Spleen (tissue), 11 donors: ENCODE measurements around the gene CROCC2. TPM values are rescaled to one million over a fixed set of nuclear protein-coding genes. Genes with fewer than 3 reads are reported as not detected.

Source experiments
- DNase-seq: peaks from one replicate; pipeline ENCODE4 v3.0.0-alpha.2; 2020
- H3K27ac ChIP-seq, 8 donors: fragments of 200-600 bp; sonication (generic) in 7 of 8; 1 replicate in 4 of 8; 2 replicates in 4 of 8; pipeline versions ENCODE4 v1.5.0 to v1.8.0; 2016 to 2021; ENCODE audit warnings: inconsistent platforms in 4 of 8, mild to moderate bottlenecking in 4 of 8, moderate library complexity in 1 of 8
- H3K27me3 ChIP-seq, 7 donors: fragments of 200-600 bp; sonication (generic) in 6 of 7; replicated peaks in 1 of 7; 1 replicate in 4 of 7; 2 replicates in 3 of 7; pipeline versions ENCODE4 v1.5.0 to v1.8.0; 2016 to 2021; ENCODE audit warnings: inconsistent platforms in 3 of 7, mild to moderate bottlenecking in 1 of 7
- H3K36me3 ChIP-seq, 6 donors: fragments of 200-600 bp; sonication (generic) in 5 of 6; 1 replicate in 4 of 6; 2 replicates in 2 of 6; pipeline versions ENCODE4 v1.5.0 to v1.8.0; 2016 to 2021; ENCODE audit warnings: inconsistent platforms in 2 of 6
- H3K4me1 ChIP-seq, 6 donors: fragments of 200-600 bp; sonication (generic) in 5 of 6; 1 replicate in 3 of 6; 2 replicates in 3 of 6; pipeline versions ENCODE4 v1.5.0 to v1.8.0; 2016 to 2021; ENCODE audit warnings: inconsistent platforms in 3 of 6
- H3K4me3 ChIP-seq, 8 donors: fragments of 200-600 bp; sonication (generic) in 7 of 8; 1 replicate in 4 of 8; 2 replicates in 4 of 8; pipeline versions ENCODE4 v1.5.0 to v1.8.0; 2016 to 2021; ENCODE audit warnings: inconsistent platforms in 4 of 8, mild to moderate bottlenecking in 4 of 8, moderate library complexity in 2 of 8
- H3K9me3 ChIP-seq, 8 donors: fragments of 200-600 bp; sonication (generic) in 7 of 8; 1 replicate in 4 of 8; 2 replicates in 4 of 8; pipeline versions ENCODE4 v1.5.0 to v1.8.0; 2016 to 2021; ENCODE audit warnings: inconsistent platforms in 4 of 8
- POLR2A ChIP-seq, 3 donors: fragments of 450-650 bp; IDR thresholded peaks; one replicate each; pipeline ENCODE4 v1.5.1; 2017; ENCODE audit warnings: antibody characterized with exemption in 3 of 3, mild to moderate bottlenecking in 1 of 3
- POLR2AphosphoS5 ChIP-seq, 3 donors: sonication (generic); formaldehyde crosslinking; IDR thresholded peaks; one replicate each; pipeline ENCODE4 v1.5.1; 2017; ENCODE audit warnings: antibody characterized with exemption in 3 of 3
- WGBS, 5 donors: extraction: QIAGEN DNeasy Blood & Tissue Kit in 3 of 5; methylation state at CpG; one replicate each; pipeline versions ENCODE4 v1.1.5 to v1.1.7; 2013 to 2018; 5-methylcytosine and 5-hydroxymethylcytosine counted together
- intact Hi-C: fragments of 100-400 bp; cut with DNase I; formaldehyde crosslinking; loops from one replicate; pipeline ENCODE4 v1.15.0; 2023; ENCODE audit warnings: low total_unique reads
- polyA plus RNA-seq, 3 donors: library from polyadenylated mRNA; stranded (reverse); fragments of 200-250 nt; gene quantifications; one replicate each; pipeline ENCODE4 v1.2.1, GENCODE V29; 2013
- total RNA-seq, 7 donors: library from RNA; depleted of rRNA in 3 of 7; stranded (reverse); fragments of >200 nt in 3 of 7; fragmentation: NEBNext Ultra II Directional in 4 of 7; extraction: Animal tissue kit (Norgen Biotek cat#: 25700) in 4 of 7; gene quantifications; one replicate each; pipeline versions ENCODE4 v1.1.0 to v1.2.1, GENCODE V29; 2016 to 2021
- TF ChIP-seq, protein P1 (sequence below), 11 experiments: fragments of 200-600 bp in 7 of 11; fragments of 450-650 bp in 4 of 11; sonication (generic) in 4 of 11; IDR thresholded peaks in 8 of 11; conservative IDR thresholded peaks in 3 of 11; 1 replicate in 7 of 11; 2 replicates in 4 of 11; pipeline versions ENCODE4 v1.4.0 to v1.8.0; 2016 to 2021; ENCODE audit warnings: antibody characterized with exemption in 11 of 11, inconsistent platforms in 4 of 11, mild to moderate bottlenecking in 1 of 11
- donor health status: healthy with polysubstance abuse.
- donor health status: DM: no; HTN: no; CAD: no; lungs with moderate emphysema.
- donor health status: DM: no; HTN: no; CAD: no.
- donor health status: Bipolar disorder and iron deficiency.
- donor health status: healthy.
- donor health status: DM: no; HTN: no; CAD: no.
- donor health status: DM: yes; HTN: yes; CAD: no.

Gene CROCC2
- total and polyA plus RNA-seq, 10 donors = 0.04 to 3.6 (median 0.75) TPM

DNA sequence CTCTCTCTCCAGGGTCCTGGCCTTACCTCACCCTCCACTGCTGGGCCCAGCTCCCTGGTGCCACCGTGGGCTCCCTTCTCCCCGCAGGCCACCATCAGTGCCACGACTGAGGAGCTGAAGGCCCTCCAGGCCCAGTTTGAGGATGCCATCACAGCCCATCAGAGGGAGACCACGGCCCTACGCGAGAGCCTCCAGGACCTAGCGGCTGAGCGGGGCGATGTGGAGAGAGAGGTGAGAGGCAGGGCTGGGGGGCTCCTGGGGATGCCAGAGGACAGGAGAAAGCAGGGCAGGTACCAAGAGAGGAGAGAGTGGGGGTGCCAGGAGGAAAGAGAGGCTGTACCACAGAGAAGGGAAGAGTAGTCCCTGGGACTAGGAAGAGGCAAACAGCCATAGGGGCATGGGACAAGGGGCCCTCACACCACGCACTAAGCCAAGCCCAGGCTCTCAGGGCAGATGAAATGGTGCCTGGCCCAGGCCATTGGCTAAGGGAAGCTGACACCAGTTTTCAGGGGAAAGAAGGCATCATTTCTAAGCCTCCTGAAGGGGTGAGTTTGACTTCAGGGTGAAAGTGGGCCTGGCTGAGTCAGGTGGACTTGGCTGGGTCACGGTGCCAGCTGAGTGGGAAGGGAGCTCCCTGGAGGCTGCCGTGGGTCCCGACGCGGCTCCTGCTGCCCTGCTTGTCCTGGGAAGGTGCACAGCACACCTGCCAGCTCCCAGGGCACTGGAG, 53.2 kb downstream of the CROCC2 start:
- DNase-seq = peak; percentile 64

GRCh38 chr2:240959941-240960308, 53.8 kb downstream of the CROCC2 start:
- WGBS, 5 donors = 77 to 91% (median 86%) methylated on average over 7 to 14 of the region's 14 CpGs
- Histone ChIP-seq H3K4me3 (no peak overlapping the region), H3K36me3 (no peaks in the 10 kb centered on the region), H3K27me3 (peaks cover 0 to 10% (median 0%) of the 10 kb centered on the region in 7 donors), H3K9me3 (no peaks in the 10 kb centered on the region), H3K4me1 (peaks cover 17 to 56% (median 29%) of the 10 kb centered on the region in 6 donors), H3K27ac (peak overlapping the region in 7 of 8 donors; percentile 32 to 97 (median 84))
- TF ChIP-seq, protein P1, sequence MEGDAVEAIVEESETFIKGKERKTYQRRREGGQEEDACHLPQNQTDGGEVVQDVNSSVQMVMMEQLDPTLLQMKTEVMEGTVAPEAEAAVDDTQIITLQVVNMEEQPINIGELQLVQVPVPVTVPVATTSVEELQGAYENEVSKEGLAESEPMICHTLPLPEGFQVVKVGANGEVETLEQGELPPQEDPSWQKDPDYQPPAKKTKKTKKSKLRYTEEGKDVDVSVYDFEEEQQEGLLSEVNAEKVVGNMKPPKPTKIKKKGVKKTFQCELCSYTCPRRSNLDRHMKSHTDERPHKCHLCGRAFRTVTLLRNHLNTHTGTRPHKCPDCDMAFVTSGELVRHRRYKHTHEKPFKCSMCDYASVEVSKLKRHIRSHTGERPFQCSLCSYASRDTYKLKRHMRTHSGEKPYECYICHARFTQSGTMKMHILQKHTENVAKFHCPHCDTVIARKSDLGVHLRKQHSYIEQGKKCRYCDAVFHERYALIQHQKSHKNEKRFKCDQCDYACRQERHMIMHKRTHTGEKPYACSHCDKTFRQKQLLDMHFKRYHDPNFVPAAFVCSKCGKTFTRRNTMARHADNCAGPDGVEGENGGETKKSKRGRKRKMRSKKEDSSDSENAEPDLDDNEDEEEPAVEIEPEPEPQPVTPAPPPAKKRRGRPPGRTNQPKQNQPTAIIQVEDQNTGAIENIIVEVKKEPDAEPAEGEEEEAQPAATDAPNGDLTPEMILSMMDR (IDR thresholded peaks at IDR 0.05 in 8 of 11, conservative IDR thresholded peaks at IDR 0.05 in 3 of 11) = no peak
- TF ChIP-seq POLR2AphosphoS5 (IDR thresholded peaks at IDR 0.05) (no peak), POLR2A (IDR thresholded peaks at IDR 0.05) (no peak)
- intact Hi-C loops = no loop called here
- DNase-seq = no peak

More for the DNA sequence above, 53.2 kb downstream of the CROCC2 start:
- Histone ChIP-seq H3K27me3 (peaks cover 0 to 10% (median 0%) of the 10 kb centered on the region in 7 donors), H3K36me3 (no peaks in the 10 kb centered on the region), H3K9me3 (no peaks in the 10 kb centered on the region), H3K4me1 (peaks cover 13 to 50% (median 26%) of the 10 kb centered on the region in 6 donors), H3K27ac (peak overlapping the region in 7 of 8 donors; percentile 32 to 97 (median 84)), H3K4me3 (no peak overlapping the region)
- TF ChIP-seq, protein P1 (IDR thresholded peaks at IDR 0.05 in 8 of 11, conservative IDR thresholded peaks at IDR 0.05 in 3 of 11) = no peak
- TF ChIP-seq POLR2A (IDR thresholded peaks at IDR 0.05) (no peak), POLR2AphosphoS5 (IDR thresholded peaks at IDR 0.05) (no peak)
- intact Hi-C loops = no loop called here
- 80 to 95% (median 85%) methylated on average over 12 to 15 of the region's 15 CpGs for WGBS, 5 donors

DNA sequence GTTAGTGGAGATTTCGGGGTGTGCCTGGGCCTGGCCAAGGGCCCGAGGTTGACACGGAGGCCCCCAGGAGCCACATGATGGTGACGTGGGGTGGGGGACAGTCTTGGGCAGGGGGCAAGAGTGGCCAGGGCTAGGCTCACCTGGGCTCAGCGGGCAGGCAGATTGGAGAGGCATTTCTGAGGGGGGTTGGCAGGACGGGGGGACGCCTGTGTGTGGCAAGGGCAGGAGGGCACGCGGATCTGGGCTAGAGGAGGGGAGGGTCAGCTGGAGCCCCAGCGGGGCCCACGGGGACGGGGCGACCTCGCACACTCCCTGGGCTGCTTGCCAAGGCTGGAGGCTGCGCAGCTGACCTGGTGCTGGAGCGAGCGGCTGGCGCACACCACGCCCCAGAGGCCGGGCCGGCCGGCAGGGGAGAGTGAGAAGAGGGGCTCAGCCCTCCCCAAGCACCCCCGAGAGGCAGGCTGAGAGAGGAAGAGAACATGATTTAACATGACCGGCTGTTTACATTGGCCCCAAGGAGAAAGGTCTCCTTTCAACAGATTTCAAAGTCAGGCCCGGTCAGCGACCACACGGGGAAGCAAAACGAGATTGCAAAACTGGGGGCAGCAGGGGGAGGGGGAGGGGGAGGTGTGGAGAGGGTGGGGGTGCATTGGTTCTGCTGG, 54.3 kb downstream of the CROCC2 start:
- no peaks in the 10 kb centered on the region for H3K36me3 ChIP-seq
- TF ChIP-seq POLR2A (IDR thresholded peaks at IDR 0.05) (no peak), POLR2AphosphoS5 (IDR thresholded peaks at IDR 0.05) (peak in 2 of 3 donors; percentile 72 to 78)
- H3K27me3 ChIP-seq = peaks cover 0 to 10% (median 0%) of the 10 kb centered on the region in 7 donors
- 20 to 34% (median 28%) methylated on average over 27 to 28 of the region's 28 CpGs for WGBS, 5 donors
- intact Hi-C loops = no loop called here
- no peak overlapping the region for H3K4me3 ChIP-seq
- peak overlapping the region; percentile 32 to 97 (median 78) for H3K27ac ChIP-seq
- H3K9me3 ChIP-seq = no peaks in the 10 kb centered on the region
- DNase-seq = peak; percentile 90
- H3K4me1 ChIP-seq = peaks cover 21 to 61% (median 33%) of the 10 kb centered on the region in 6 donors

- Histone ChIP-seq H3K9me3 (no peaks in the 10 kb centered on the region), H3K36me3 (no peaks in the 10 kb centered on the region), H3K27me3 (peaks cover 0 to 10% (median 0%) of the 10 kb centered on the region in 7 donors), H3K27ac (peak overlapping the region in 6 of 8 donors; percentile 32 to 97 (median 86)), H3K4me3 (no peak overlapping the region), H3K4me1 (peaks cover 25 to 69% (median 39%) of the 10 kb centered on the region in 6 donors)
- WGBS, 5 donors = 67 to 75% (median 72%) methylated on average over 27 of the region's 27 CpGs
- intact Hi-C loops = no loop called here
- peak; percentile 64 for DNase-seq
- no peak for TF ChIP-seq POLR2A (IDR thresholded peaks at IDR 0.05)
- TF ChIP-seq POLR2AphosphoS5 (IDR thresholded peaks at IDR 0.05) = no peak
- TF ChIP-seq, protein P1 (IDR thresholded peaks at IDR 0.05 in 8 of 11, conservative IDR thresholded peaks at IDR 0.05 in 3 of 11) = no peak
These were observed 55.1 kb downstream of the CROCC2 start for GRCh38 chr2:240960971-240961876.
